NCI-H2196 treated with DMSO at 0.1 percent for 48 hours (cell line): ENCODE results near the gene CBX3.
"Not testable (repeated sequence)": the region's sequence is repeated elsewhere in the genome, so short reads cannot be mapped to it uniquely, and the experiment has no call there.

Experiments used
- DNase-seq: peaks from one replicate; lab custom pipeline; 2025; ENCODE audit not compliant: unreplicated experiment; lab: John Stamatoyannopoulos, UW

Gene CBX3

GRCh38 chr7:26201247-26202018 lies at the start of gene CBX3:
Gene CBX3, plus strand, starts transcription at chr7:26201745. Its CDS starts 1,254 bp downstream, at chr7:26202999.
- peak; percentile 90 for DNase-seq

DNA sequence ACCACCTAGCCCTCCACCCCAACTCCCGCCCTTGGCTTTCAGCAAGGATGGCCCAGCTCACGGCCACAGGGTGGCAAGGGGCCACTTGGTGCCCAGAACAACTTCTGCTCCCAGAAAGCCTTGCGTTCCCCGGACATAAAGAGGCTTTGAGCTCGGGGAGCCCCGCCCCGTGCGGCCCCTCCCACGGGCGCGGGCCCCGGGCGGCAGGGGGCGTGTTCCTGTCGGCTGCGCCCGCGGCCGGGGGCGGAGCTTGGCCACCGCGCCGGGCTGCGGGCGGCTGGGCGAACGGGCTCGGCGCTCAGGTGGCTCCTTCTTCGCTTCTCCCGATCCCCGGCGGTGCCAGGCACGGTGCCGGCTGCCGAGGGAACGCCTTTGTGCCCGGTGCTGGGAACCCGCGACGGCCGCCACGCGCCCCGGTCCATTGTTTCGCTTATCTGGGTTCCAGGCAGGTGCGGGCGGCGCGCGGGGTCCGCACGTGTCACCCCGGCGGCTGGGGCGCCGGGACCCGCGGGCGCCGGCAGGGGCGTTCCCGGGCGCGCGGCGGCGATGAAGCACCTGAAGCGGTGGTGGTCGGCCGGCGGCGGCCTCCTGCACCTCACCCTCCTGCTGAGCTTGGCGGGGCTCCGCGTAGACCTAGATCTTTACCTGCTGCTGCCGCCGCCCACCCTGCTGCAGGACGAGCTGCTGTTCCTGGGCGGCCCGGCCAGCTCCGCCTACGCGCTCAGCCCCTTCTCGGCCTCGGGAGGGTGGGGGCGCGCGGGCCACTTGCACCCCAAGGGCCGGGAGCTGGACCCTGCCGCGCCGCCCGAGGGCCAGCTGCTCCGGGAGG lies 49.4 kb upstream of the CBX3 start, which contains the start of gene NFE2L3:
TSS of gene NFE2L3 (plus strand) at position 246 of the 829 bp plus-strand sequence. CDS start at position 547, 301 bp downstream.
- peak; percentile 68 for DNase-seq

- not testable (repeated sequence) for DNase-seq
Observed at GRCh38 chr7:26152782-26153240, 48.7 kb upstream of the CBX3 start.

DNA sequence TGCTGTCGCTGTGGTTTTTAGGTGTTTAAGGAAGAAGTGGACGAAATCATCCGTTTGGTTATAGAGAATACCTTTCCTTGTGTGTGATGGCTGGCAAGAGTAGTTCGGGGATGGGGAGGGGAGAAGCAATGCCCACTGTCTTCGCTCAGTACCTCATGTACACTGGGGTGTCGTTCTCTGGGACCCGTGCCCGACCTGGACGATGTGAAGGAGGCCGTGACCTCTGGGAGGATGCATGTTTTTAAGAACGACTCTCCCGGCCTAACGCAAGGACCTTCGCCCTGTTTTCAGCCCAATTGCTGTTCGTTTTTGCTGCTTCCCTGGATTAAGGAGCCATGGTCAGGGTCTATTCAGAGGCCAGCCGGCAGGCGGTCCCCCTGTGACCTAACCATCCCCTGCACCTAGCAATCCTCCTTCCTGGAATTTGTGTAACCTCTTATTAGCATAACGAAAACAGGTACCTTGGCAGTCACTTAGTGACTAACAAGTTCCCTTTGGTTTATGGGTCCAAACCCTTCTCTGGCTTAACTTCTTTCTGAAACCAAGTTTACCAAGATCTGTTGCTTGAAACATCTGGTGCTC lies 48.2 kb upstream of the CBX3 start:
- DNase-seq: no peak

- DNase-seq: no peak
Observed at GRCh38 chr7:26153823-26154783, 47.4 kb upstream of the CBX3 start.

DNA sequence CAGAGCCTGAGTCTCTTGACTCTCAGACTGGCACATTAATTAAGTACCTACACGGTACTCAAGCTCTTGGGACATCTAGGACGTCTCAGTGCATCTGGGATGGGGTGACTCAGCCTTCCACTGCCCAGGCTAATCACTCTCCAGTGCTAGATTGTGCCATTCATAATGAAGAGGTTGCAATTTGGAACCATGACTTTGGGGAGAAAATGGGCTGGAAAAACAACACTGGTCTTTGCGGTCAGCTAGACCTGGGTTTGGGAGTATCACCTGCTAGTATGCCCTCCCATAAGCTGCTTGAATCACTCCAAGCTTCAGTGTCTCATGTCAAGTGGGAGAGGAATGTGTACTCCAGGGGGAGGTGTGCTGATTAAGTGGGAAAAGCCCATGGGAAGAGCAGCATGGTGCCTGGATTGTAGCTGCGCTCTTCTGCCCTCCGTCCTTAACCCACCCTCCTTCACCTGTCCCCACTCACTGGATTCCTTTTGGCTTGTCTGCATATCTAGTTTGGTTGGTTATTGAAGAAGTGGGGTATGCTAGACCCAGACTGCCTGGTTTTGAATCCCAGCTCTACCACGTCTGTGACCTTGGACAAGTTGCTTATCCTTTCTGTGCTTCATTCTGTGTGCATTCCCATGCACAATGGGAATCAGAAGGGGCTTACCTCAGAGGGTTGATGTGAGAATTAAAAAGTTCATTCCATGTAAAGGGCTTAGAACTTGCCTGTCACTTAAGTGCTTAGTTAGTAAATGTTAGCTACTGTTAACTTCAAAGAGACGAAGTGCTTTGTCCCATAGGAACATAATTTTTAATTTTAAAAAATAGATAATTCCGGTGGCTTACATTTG lies 45.8 kb upstream of the CBX3 start:
- no peak for DNase-seq

DNA sequence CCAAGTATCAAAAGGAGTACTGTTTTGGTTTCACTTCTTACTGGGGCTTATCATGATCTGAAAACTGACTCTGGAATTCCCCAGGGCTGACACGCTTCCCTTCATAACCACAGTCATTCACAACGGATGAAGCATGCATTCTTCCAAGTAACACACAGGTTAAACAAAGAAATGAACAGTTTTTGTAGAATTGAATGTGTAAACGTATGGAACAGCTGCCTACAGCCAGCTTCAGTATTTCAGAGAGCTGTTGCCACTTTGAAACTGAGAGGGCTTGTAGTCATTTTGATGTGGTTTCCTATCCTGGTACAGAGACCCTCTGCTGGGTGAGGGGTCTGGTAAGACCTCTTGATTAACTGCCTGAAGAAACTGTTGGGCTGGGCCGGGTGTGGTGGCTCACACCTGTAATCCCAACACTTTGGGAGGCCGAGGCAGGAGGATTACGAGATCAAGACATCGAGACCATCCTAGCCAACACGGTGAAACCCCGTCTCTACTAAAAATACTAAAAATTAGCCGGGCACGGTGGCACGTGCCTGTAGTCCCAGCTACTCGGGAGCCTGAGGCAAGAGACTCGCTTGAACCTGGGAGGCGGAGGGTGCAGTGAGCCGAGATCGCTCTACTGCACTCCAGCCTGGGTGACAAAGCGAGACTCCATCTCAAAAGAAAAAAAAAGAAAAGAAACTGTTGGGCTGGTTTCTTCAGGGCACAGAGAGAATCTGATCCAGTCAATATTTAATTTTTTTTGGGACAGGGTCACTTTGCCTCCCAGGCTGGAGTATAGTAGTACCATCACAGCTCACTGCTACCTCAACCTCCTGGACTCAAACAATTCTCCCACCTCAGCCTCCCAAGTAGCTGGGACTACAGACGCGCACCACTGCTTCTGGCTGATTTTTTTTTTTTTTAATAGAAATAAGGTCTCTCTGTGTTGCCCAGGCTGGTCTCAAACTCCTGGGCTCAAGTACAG lies 44.8 kb upstream of the CBX3 start:
- DNase-seq: peak; percentile 24

DNA sequence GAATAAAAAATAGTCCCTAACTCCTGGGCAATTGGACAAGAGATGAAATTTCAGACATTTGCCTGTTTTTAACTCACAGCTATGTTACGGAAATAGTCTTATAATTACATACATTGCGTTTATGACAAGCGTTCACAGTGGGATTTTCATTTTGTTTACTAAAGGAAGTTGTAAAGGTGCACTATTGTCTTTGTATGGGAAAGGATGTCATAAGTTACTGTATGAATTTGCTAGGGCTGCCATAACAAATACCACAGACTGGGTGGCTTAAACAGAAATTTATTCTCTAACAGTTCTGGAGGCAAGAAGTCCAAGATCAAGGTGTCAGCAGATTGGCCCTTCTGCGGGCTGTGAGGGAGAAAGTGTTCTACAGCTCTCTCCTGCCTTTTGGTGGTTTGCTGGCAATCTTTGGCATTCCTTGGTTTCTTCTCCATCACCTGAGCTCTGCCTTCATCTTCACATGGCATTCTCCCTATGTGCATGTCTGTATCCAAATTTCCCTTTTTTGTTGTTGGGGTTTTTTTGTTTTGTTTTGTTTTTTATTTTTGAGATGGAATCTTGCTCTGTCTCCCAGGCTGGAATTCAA lies 43.9 kb upstream of the CBX3 start:
- no peak for DNase-seq

- no peak for DNase-seq
Observed at GRCh38 chr7:26159243-26159642, 42.3 kb upstream of the CBX3 start.

GRCh38 chr7:26160896-26161295 lies 40.6 kb upstream of the CBX3 start:
- no peak for DNase-seq

GRCh38 chr7:26162431-26162830 lies 39.1 kb upstream of the CBX3 start:
- DNase-seq: no peak

DNA sequence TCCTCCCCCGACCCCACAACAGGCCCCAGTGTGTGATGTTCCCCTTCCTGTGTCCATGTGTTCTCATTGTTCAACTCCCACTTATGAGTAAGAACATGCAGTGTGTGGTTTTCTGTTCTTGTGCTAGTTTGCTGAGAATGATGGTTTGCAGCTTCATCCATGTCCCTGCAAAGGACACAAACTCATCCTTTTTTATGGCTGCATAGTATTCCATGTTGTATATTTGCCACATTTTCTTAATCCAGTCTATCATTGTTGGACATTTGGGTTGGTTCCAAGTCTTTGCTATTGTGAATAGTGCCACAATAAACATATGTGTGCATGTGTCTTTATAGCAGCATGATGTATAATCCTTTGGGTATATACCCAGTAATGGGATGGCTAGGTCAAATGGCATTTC lies 37.7 kb upstream of the CBX3 start:
- not testable (repeated sequence) for DNase-seq

GRCh38 chr7:26165950-26166683 lies 35.4 kb upstream of the CBX3 start:
- DNase-seq: no peak

DNA sequence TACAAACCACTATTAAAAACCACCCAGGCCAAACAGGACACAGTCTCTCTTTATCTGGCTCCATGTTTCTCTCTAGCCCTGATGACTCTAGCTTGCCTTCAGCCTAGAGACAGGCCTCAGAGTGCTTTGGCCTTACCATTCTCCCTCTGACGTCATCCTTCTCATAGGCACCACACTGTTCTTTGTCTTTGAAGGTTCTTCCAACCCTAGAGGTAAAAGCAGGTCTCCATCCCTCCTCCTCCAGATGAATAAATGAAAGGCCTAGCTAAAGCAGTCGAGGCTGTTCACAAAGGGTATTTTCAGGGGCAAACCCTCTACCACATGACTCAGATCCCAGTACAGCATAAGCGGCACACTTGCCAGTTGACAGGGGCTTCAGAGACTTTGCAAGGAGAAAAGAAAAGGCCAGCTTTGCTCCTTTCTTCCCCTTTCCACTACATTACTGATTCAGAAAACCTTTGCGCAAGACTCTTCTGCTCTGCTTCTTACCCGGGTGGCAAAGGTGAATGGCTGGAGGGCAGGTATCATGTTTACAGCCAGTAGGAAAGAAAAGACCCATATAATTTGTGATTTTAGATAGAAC lies 34.8 kb upstream of the CBX3 start:
- no peak for DNase-seq

DNA sequence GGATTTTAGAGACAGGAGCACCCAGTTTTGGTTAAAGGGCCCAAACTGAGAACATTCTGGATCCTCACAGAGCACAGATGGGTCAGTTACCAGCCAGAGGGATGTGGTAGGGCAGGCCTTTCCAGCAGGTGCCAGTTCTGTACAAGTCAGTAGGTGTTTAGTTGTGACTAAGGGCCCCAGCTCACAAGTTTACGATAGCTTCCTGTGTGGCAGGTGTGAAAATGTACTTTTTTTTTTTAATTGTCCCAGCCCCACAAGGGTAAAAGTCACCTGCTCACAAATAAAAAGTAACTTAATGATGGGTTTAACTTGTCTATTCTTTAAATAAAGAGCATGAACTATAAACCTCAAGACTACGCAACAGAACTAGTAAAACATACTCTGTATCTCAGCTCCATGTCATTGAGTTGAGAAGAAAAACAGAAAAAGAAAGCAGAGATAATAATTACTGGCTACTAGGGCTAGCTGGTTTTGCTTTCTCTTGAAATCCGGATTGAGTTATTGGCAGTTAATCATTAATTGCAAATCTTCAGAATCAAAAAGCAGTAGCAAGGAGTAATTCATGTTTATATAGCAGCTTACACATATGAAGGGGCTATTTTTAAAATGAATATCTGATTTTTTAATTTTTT lies 34.1 kb upstream of the CBX3 start:
- DNase-seq: no peak

DNA sequence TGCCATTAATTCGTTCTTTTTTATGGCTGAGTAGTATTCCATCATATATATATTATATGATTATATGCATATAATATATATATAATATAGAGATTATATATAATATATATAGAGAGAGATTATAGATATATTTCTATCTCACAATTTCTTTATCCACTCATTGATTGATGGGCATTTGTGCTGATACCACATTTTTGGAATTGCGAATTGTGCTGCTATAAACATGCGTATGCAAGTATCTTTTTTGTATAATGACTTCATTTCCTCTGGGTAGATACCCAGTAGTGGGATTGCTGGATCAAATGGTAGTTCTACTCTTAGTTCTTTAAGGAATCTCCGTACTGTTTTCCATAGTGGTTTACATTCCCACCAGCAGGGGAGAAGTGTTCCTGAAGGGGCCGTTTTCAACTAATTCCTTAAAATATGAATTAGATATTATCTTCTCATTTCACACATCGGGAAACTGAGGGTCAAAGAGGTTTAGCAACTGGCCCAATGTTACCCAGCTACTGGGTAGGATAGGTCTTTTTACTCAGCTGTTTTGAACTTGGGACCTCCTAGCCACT lies 33.0 kb upstream of the CBX3 start:
- no peak for DNase-seq
